ENCODE data around the gene PATJ. TPM values are rescaled to one million over a fixed set of nuclear protein-coding genes. Genes with fewer than 3 reads are reported as not detected.

The PATJ gene
- total RNA-seq, 1 experiment from 2014 or later, result 47.3 TPM

DNA sequence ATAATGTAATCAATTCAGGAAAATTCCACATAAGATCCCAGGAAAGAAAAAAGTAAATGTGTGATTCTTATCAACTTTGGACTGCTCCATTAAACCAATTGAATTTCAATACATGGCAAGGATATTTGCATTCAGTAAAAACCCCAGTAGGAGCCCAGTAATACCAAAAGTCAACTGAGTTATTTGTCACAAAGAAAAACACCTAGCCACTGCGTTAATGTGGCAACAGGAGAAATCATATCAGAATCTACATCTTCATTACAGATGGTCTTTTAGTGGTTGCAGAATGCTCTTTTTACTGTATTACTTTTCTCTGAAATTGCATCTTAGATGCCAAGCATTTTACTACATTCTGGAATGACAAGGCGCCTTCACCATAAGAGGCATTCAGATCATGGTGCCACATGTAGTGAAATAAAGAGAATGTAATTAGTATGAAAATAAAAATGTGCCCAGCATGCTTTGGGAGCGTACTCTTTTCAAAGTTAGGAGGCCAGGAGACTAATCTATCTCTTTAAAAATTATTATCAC lies 180.7 kb downstream of the PATJ start:
- Mint-ChIP-seq H3K36me3 (ENCODE audit: insufficient read depth in 1 of 3, low read depth in 3 of 3) (peaks cover 9 to 33% (median 21%) of the 10 kb centered on the region in 3 experiments), H3K27ac (peak overlapping the region in 1 of 3 experiments; percentile 19; a peak in 1 of 7 replicates), H3K4me1 (peaks cover 0 to 6% of the 10 kb centered on the region in 2 experiments; a peak in 1 of 4 replicates), H3K4me3 (no peak overlapping the region), H3K9me3 (peaks cover 0 to 2% of the 10 kb centered on the region in 2 experiments; a peak in 4 of 5 replicates), H3K27me3 (ENCODE audit: low read depth) (no peaks in the 10 kb centered on the region)
- Histone ChIP-seq H4K8ac (replicated peaks; ENCODE audit: insufficient read length, low read depth, low read length) (no peak overlapping the region), H4K20me1 (ENCODE audit: control insufficient read depth, insufficient read depth, insufficient read length) (no peaks in the 10 kb centered on the region), H4K91ac (ENCODE audit: insufficient read length, low read depth, low read length) (no peak overlapping the region), H3K14ac (ENCODE audit: insufficient read depth, low read length) (no peak overlapping the region), H3T11ph (ENCODE audit: low read length) (no peak overlapping the region), H3K18ac (ENCODE audit: insufficient read length, low read depth, low read length) (no peak overlapping the region), H3K4ac (ENCODE audit: low read depth, low read length) (no peak overlapping the region), H3K79me1 (ENCODE audit: insufficient read depth, low read depth, low read length, poor library complexity, severe bottlenecking) (no peaks in the 10 kb centered on the region), H2AK5ac (ENCODE audit: insufficient read length, low read length) (no peak overlapping the region), H3K4me1 (ENCODE audit: insufficient read depth, low read length) (no peaks in the 10 kb centered on the region), H2BK120ac (ENCODE audit: low read depth, low read length, poor library complexity, severe bottlenecking) (no peak overlapping the region), H2BK5ac (ENCODE audit: insufficient read length, low read length) (no peak overlapping the region), H3K9me3 (ENCODE audit: control insufficient read depth, low read depth, low read length) (no peaks in the 10 kb centered on the region), H3K27me3 (ENCODE audit: insufficient read depth, low read length) (no peaks in the 10 kb centered on the region), H3K23ac (ENCODE audit: insufficient read length, low read depth, low read length) (no peak overlapping the region), H2BK12ac (ENCODE audit: insufficient read length, low read depth, low read length) (no peak overlapping the region), H3K27ac (ENCODE audit: insufficient read length, low read depth, low read length) (no peak overlapping the region), H3K23me2 (ENCODE audit: insufficient read length, low read depth, low read length, poor library complexity, severe bottlenecking) (no peaks in the 10 kb centered on the region), H3K79me2 (ENCODE audit: insufficient read depth, low read length) (no peaks in the 10 kb centered on the region), H3K56ac (ENCODE audit: insufficient read length, low read depth, low read length) (no peak overlapping the region), H3K4me2 (ENCODE audit: insufficient read depth, insufficient read length, low read length) (no peak overlapping the region), H4K5ac (ENCODE audit: insufficient read length, low read depth, low read length) (no peak overlapping the region), H2AFZ (ENCODE audit: low read length) (no peak overlapping the region), H3K9ac (ENCODE audit: extremely low read depth, insufficient read length, low read length) (no peak overlapping the region), H2BK20ac (ENCODE audit: low read depth, low read length, poor library complexity, severe bottlenecking) (no peak overlapping the region), H2BK15ac (ENCODE audit: low read depth, low read length) (no peak overlapping the region)
- no CpG with 5 or more reads among the region's 3 CpGs for WGBS (ENCODE audit: extremely low coverage, insufficient read length, low lambda C conversion rate)
- no peak for DNase-seq
- TF ChIP-seq, protein P1, sequence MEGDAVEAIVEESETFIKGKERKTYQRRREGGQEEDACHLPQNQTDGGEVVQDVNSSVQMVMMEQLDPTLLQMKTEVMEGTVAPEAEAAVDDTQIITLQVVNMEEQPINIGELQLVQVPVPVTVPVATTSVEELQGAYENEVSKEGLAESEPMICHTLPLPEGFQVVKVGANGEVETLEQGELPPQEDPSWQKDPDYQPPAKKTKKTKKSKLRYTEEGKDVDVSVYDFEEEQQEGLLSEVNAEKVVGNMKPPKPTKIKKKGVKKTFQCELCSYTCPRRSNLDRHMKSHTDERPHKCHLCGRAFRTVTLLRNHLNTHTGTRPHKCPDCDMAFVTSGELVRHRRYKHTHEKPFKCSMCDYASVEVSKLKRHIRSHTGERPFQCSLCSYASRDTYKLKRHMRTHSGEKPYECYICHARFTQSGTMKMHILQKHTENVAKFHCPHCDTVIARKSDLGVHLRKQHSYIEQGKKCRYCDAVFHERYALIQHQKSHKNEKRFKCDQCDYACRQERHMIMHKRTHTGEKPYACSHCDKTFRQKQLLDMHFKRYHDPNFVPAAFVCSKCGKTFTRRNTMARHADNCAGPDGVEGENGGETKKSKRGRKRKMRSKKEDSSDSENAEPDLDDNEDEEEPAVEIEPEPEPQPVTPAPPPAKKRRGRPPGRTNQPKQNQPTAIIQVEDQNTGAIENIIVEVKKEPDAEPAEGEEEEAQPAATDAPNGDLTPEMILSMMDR (conservative IDR thresholded peaks at IDR 0.05), result no peak

Data from H9 (cell line).